Fibroblast of skin of scalp (primary cell): Measurements from ENCODE around the gene MFGE8.

Source experiments
- DNase-seq: peaks from one replicate; pipeline ENCODE4 v3.0.0-alpha.2; 2013

The MFGE8 gene

DNA sequence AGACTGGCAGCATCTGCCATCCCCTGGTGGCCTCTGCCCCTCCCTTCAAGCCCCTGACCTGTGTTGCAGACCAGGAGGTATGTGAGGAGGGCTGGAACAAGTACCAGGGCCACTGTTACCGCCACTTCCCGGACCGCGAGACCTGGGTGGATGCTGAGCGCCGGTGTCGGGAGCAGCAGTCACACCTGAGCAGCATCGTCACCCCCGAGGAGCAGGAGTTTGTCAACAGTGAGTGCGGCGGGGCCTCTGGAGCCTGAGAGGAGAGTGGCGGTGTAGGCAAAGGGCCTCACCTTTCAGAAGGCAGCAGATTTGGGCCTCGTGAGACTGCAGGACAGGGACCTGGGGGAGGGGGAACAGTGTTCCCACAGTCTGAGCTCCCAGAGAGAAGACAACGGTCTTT, 41.9 kb downstream of the MFGE8 start:
- no peak for DNase-seq

DNA sequence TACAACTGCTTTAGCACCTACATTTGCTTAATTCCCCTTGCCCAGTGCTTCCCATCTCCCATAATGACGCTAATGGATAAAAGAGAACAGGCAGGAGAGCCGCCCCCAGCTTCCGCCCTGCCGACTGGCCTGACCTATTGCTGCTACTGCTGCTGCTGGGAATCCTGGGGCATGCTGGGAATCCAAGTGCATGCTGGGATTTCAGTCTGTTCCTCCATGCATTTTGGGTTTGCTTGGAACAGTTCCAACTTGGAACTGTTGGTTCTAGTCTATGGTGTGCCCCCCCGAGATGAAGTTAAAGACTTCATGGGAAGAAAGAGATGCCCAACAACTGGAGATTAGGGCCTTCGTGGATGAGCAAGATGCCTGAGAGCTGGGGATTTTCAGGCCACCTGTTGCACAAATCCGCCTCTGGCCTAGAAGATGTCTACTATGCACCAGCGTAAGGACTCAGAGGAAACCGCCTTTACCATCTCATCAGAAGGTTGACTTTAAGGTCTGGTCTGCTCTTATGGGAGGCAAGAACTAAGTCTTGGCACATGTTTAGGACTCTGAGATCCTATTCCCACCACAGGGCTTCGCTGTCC, 46.8 kb downstream of the MFGE8 start:
- DNase-seq, result no peak

DNA sequence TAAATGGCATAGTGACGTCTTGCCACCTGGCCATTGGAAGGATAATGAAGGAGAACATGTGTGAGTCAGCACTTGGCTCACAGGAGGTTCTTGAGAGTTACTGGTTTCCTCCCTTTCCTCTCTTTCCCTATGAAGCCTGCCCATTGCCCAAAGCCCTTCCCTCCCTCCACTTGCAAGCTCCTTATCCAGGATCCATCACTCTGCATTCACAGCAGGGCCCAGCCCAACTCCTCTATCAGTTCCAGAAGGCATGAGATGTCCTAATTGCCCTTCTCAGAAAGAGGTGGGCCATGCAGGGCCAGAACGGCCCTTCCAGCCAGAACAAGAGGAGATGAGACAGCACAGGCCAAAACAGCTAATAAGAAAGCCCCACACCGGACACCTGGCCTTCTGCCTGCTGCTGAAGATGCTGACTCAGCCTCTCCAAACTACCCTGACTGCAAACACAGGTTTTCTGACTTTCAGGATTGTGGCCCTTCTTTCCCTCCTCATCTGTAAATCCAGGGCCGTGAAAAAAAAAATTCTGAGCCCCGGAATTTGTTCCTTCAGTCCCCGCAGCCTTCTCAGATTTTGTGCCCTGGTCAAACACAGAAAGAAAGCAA, 47.6 kb downstream of the MFGE8 start:
- no peak for DNase-seq

GRCh38 chr15:88864861-88865497, 48.2 kb downstream of the MFGE8 start:
- no peak for DNase-seq

DNA sequence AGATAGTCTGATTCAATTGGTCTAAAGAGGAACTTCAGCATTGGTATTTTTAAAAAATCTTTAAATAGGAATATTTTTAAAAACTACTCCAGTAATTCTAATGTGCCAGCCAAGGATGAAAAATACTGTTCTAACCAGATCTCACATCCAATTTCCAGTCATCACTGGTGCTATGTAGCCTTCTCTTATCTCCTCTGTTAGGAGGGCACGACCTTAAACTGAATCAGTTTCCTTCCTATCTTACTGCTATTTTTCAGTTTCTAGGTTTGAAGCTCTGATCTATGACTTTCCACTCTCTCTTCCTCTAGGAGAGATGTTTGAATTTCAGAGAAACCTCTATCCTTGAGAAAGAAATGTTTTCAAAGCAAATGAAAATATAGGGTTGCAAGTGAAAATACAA, 49.8 kb downstream of the MFGE8 start:
- DNase-seq, result no peak

GRCh38 chr15:88860212-88860611, 53.0 kb downstream of the MFGE8 start:
- DNase-seq, result no peak

- no peak for DNase-seq
These were observed 53.6 kb downstream of the MFGE8 start for GRCh38 chr15:88859550-88859949.

- no peak for DNase-seq
These were observed 54.2 kb downstream of the MFGE8 start for GRCh38 chr15:88858934-88859333.

DNA sequence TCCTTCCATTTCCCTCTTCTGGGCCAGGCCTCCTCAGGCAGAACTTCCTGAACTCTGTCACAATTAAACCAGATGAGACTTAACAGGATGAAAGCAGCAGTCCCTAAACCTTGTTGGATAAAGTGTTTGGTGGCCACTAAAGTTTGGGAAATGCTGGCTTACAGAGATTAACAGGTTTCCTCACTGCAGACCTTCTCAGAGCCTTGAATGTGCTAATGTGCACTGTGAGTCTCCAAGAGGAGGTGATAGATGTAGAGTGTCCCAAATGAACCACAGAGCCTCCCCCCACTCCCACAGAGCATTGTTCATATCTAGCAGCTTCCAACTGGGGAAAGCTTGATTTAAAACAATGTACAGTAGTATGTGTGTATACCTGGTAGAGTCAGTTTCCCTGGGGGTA, 60.7 kb downstream of the MFGE8 start:
- DNase-seq, result no peak

GRCh38 chr15:88849376-88850072, 63.7 kb downstream of the MFGE8 start:
- DNase-seq, result no peak
